ENCODE measurements around the gene GHR. TPM values are rescaled to one million over a fixed set of nuclear protein-coding genes. Genes with fewer than 3 reads are reported as not detected.

The GHR gene
- total RNA-seq, 1 experiment from 2014 or later, result not detected

DNA sequence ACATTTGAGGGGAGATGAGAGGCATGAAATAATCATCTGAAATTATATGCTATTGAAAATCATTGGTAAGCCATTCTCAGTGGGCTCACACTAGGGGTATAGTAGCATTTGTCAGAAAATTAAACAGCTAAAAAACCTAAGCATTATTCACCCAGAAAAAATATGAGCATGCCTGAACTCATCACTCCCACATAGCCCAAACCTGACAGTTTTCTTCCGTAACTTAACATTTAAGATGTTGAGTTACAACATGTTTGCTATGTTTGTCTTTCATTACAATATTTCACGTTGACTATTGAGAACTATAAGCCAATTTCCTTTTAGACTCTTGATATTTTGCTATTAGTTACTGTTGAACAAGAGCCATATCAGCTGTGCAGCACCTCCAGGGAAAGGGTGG lies 23.5 kb upstream of the GHR start:
- TF ChIP-seq CTCF (conservative IDR thresholded peaks at IDR 0.05; ENCODE audit: low read depth, low read length) (no peak), EZH2 (IDR thresholded peaks at IDR 0.05; ENCODE audit: borderline replicate concordance, low read depth, low read length, poor library complexity, severe bottlenecking) (no peak)
- Histone ChIP-seq H3K9me3 (ENCODE audit: low read depth, low read length, poor library complexity, severe bottlenecking) (peaks cover 6% of the 10 kb centered on the region), H3K27me3 (replicated peaks; ENCODE audit: insufficient read depth, low read depth, low read length, poor library complexity) (no peaks in the 10 kb centered on the region), H3K27ac (ENCODE audit: low read depth, low read length, poor library complexity, severe bottlenecking) (no peak overlapping the region), H3K36me3 (ENCODE audit: insufficient read depth, low read length, poor library complexity, severe bottlenecking) (no peaks in the 10 kb centered on the region), H3K4me3 (ENCODE audit: low read depth, low read length, poor library complexity, severe bottlenecking) (no peak overlapping the region), H3K4me1 (ENCODE audit: insufficient read depth, low read length, poor library complexity, severe bottlenecking) (no peaks in the 10 kb centered on the region)
- POLR2A ChIA-PET (ENCODE audit: low non-redundant PET), result no interaction called here
- DNase-seq (ENCODE audit: low spot score), result no peak
- CTCF ChIA-PET, result no interaction called here
- no TSS peak for BruUV-seq (replicated peaks)
- intact Hi-C loops (cut with micrococcal nuclease; ENCODE audit: unreplicated experiment), result no loop called here

GRCh38 chr5:42400474-42400873 lies 22.8 kb upstream of the GHR start:
- Histone ChIP-seq H3K27me3 (replicated peaks; ENCODE audit: insufficient read depth, low read depth, low read length, poor library complexity) (no peaks in the 10 kb centered on the region), H3K36me3 (ENCODE audit: insufficient read depth, low read length, poor library complexity, severe bottlenecking) (no peaks in the 10 kb centered on the region), H3K4me1 (ENCODE audit: insufficient read depth, low read length, poor library complexity, severe bottlenecking) (no peaks in the 10 kb centered on the region), H3K27ac (ENCODE audit: low read depth, low read length, poor library complexity, severe bottlenecking) (no peak overlapping the region), H3K4me3 (ENCODE audit: low read depth, low read length, poor library complexity, severe bottlenecking) (no peak overlapping the region), H3K9me3 (ENCODE audit: low read depth, low read length, poor library complexity, severe bottlenecking) (peaks cover 5% of the 10 kb centered on the region)
- no TSS peak for BruUV-seq (replicated peaks)
- no peak for DNase-seq (ENCODE audit: low spot score)
- TF ChIP-seq CTCF (conservative IDR thresholded peaks at IDR 0.05; ENCODE audit: low read depth, low read length), result no peak
- TF ChIP-seq EZH2 (IDR thresholded peaks at IDR 0.05; ENCODE audit: borderline replicate concordance, low read depth, low read length, poor library complexity, severe bottlenecking), result no peak
- CTCF ChIA-PET, result no interaction called here
- intact Hi-C loops (cut with micrococcal nuclease; ENCODE audit: unreplicated experiment), result no loop called here
- POLR2A ChIA-PET (ENCODE audit: low non-redundant PET), result no interaction called here

DNA sequence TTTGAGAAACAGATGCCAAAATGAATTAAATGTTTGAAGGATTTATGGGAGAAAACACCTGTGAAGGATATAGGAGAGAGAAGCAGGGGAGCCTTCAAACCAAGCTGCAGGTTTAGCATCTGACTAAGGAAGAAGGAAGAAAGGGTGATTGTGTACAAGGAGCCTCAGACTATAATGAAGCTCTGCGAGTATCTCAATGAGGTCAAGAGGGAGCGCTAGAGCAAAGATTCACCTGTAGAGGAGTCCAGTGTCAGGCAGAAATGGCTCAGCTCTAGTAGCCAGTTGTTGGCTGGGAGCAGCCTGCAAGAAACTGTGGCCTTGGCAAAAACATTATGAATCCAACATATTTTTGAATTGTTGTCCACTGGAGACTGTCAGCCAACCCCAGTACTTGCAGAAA lies 20.0 kb upstream of the GHR start:
- no peak for DNase-seq (ENCODE audit: low spot score)
- intact Hi-C loops (cut with micrococcal nuclease; ENCODE audit: unreplicated experiment), result no loop called here
- ChIA-PET POLR2A (ENCODE audit: low non-redundant PET) (no interaction called here), CTCF (no interaction called here)
- Histone ChIP-seq H3K27me3 (replicated peaks; ENCODE audit: insufficient read depth, low read depth, low read length, poor library complexity) (no peaks in the 10 kb centered on the region), H3K4me3 (ENCODE audit: low read depth, low read length, poor library complexity, severe bottlenecking) (no peak overlapping the region), H3K36me3 (ENCODE audit: insufficient read depth, low read length, poor library complexity, severe bottlenecking) (no peaks in the 10 kb centered on the region), H3K27ac (ENCODE audit: low read depth, low read length, poor library complexity, severe bottlenecking) (no peak overlapping the region), H3K4me1 (ENCODE audit: insufficient read depth, low read length, poor library complexity, severe bottlenecking) (no peaks in the 10 kb centered on the region), H3K9me3 (ENCODE audit: low read depth, low read length, poor library complexity, severe bottlenecking) (no peaks in the 10 kb centered on the region)
- no TSS peak for BruUV-seq (replicated peaks)
- no peak for TF ChIP-seq EZH2 (IDR thresholded peaks at IDR 0.05; ENCODE audit: borderline replicate concordance, low read depth, low read length, poor library complexity, severe bottlenecking)
- no peak for TF ChIP-seq CTCF (conservative IDR thresholded peaks at IDR 0.05; ENCODE audit: low read depth, low read length)
